H54 (cell line): ENCODE results near the gene DLL3.

ENCODE experiments used
- DNase-seq: peaks from one replicate; pipeline ENCODE4 v3.0.0; 2011; ENCODE audit warnings: low spot score, mixed read lengths; ENCODE audit not compliant: insufficient read length
- FAIRE-seq: peaks from 3 replicates; lab custom pipeline; 2011; peaks lifted over from hg19 to GRCh38; lab: Jason Lieb, UNC
- POLR2A ChIP-seq: IDR thresholded peaks from 2 replicates; pipeline ENCODE4 v1.6.1; 2011; ENCODE audit warnings: low read depth, mild to moderate bottlenecking, low read length

Gene DLL3

GRCh38 chr19:39499932-39500331 is 1.2 kb downstream of the DLL3 start:
- no peak for TF ChIP-seq POLR2A
- FAIRE-seq, result no peak
- no peak for DNase-seq

DNA sequence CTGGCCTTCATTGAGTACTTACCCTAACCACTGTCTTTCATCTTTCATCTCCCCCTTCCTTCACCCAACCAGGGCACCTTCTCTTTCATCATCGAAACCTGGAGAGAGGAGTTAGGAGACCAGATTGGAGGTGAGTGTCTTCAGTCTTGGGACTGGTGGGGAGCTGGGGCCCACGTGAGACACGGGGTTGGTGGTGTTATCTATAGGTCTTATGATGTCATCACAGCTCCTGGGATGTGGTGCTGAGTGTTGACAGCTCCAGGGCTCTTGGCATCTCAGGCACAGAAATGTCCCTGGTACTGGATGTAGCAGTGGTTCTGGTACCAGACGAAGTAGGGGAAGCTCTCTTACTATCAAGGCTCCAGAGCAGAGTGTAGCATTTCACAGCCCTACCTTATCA is 1.8 kb downstream of the DLL3 start:
- TF ChIP-seq POLR2A, result no peak
- FAIRE-seq (no peak), DNase-seq (no peak)

- no peak for FAIRE-seq
- DNase-seq, result no peak
- no peak for TF ChIP-seq POLR2A
These were observed 2.6 kb downstream of the DLL3 start for GRCh38 chr19:39501340-39501739.

DNA sequence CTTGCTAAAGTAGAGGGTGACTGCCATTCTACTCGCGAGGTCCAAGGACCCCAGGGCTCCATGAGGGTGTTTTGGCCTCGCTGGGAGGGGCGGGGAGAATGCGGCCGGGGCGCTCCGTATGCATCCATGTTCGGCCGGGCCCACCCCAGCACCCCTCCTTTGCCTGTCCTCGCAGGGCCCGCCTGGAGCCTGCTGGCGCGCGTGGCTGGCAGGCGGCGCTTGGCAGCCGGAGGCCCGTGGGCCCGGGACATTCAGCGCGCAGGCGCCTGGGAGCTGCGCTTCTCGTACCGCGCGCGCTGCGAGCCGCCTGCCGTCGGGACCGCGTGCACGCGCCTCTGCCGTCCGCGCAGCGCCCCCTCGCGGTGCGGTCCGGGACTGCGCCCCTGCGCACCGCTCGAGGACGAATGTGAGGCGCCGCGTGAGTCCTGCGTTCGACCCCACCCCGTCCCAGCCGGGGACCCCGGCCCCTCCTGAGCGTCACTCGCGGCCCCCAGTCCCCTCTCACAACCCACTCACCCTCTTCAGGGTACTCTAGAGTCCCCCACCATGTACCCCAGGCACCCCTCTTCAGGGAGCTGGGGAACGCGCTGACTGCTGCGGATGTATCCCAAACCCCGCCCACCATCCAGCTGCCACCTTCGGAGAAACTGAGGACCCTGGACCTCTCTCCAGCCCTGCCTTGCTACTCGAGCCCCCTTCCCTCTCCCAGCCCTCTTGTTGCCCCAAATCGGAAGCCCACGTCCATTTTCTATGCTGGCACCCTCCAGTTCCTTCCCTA is 4.1 kb downstream of the DLL3 start:
- TF ChIP-seq POLR2A, result no peak
- DNase-seq (peak; percentile 97), FAIRE-seq (no peak)

GRCh38 chr19:39506598-39506943 is 7.8 kb downstream of the DLL3 start:
- no peak for FAIRE-seq

DNA sequence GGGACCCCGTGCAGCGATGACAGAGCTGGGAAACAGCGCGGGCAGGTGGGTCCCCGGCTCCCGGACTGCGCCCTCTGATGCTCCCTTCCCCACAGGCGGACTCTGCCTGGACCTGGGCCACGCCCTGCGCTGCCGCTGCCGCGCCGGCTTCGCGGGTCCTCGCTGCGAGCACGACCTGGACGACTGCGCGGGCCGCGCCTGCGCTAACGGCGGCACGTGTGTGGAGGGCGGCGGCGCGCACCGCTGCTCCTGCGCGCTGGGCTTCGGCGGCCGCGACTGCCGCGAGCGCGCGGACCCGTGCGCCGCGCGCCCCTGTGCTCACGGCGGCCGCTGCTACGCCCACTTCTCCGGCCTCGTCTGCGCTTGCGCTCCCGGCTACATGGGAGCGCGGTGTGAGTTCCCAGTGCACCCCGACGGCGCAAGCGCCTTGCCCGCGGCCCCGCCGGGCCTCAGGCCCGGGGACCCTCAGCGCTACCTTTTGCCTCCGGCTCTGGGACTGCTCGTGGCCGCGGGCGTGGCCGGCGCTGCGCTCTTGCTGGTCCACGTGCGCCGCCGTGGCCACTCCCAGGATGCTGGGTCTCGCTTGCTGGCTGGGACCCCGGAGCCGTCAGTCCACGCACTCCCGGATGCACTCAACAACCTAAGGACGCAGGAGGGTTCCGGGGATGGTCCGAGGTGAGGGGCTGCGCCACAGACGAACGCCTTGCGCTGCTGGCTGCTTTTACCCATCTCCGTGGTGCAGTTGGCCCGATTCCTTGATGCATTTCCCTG is 8.4 kb downstream of the DLL3 start:
- DNase-seq (no peak), FAIRE-seq (no peak)
- no peak for TF ChIP-seq POLR2A

More at GRCh38 chr19:39506598-39506943, 7.8 kb downstream of the DLL3 start:
- no peak for DNase-seq
- no peak for TF ChIP-seq POLR2A

DNA sequence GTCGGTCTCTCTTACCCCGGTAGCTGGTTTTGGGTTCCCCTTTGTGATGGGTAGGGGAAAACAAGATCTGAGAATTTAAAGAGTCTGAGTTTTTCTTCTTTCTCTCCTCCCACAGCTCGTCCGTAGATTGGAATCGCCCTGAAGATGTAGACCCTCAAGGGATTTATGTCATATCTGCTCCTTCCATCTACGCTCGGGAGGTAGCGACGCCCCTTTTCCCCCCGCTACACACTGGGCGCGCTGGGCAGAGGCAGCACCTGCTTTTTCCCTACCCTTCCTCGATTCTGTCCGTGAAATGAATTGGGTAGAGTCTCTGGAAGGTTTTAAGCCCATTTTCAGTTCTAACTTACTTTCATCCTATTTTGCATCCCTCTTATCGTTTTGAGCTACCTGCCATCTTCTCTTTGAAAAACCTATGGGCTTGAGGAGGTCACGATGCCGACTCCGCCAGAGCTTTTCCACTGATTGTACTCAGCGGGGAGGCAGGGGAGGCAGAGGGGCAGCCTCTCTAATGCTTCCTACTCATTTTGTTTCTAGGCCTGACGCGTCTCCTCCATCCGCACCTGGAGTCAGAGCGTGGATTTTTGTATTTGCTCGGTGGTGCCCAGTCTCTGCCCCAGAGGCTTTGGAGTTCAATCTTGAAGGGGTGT is 9.1 kb downstream of the DLL3 start:
- DNase-seq, result no peak
- FAIRE-seq, result no peak
- TF ChIP-seq POLR2A, result no peak

- no peak for TF ChIP-seq POLR2A
- DNase-seq, result no peak
- no peak for FAIRE-seq
These were observed 9.9 kb downstream of the DLL3 start for GRCh38 chr19:39508629-39509028.

DNA sequence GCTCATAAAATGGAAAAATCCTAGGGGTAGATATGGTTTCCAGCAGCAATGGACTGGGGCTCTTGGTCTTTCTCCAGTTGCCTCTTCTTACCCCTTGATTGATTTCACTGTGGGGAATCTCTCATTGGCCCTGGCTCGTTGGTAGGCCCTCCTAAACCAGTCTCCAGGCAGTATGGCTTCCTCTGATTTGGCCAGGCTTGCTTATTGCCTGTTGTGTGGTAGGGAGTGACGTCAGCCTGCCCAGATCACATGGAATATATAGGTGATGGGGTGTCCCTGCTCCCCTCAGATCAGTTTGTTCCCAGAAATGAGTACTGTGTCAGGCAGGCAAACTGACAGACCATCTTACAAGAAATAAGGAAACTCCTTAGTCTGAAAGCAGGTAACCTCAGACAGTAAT is 10.5 kb downstream of the DLL3 start:
- TF ChIP-seq POLR2A, result no peak
- DNase-seq (peak; percentile 68), FAIRE-seq (no peak)

DNA sequence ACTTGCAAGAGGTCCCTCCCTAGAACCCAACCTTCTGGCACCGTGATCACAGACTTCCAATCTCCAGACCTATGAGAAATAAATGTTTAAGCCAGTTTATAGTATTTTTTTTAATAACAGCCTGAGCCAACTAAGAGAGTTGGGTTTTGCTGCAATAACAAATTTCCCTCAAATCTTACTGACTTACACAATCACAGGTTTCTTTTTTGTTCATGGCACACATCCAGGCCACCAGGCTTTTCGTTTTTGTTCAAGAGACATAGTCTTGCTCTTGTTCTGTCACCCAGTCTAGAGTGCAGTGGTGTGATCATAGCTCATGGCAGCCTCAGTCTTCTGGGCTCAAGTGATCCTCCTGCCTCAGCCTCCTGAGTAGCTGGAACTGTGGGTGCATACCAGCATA is 14.2 kb downstream of the DLL3 start:
- FAIRE-seq (no peak), DNase-seq (no peak)
- no peak for TF ChIP-seq POLR2A

DNA sequence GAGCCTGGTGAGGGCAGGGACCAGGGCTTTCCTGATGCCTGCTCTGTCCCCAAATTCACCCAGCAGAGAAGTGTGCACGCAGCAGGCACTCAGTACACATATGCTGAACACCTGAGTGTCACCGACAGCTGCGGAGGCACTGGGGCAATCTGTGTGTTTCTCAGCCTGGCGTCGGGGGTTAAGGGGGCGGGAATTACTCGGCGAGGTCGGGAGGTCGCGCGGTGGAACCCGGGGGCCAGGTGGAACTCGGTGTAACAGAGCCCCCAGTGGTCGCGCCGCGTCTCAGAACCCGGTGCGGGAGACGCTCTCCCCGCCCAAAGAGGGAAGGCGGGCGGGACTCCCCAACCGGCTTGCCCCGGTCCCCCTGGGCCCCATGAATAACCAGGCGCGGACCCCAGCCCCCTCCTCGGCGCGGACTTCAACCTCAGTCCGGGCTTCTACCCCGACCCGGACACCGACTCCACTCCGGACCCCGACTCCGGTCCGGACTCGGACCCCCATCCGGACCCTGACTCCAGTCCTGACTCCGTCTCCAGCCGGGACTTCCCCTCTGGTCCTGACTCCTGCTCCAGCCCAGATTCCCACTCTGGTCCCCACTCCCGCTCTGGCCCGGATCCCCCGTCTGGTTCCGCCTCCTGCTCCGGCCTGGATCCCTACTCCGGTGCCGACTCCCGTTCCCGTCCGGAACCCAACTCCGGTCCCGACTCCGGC is 16.2 kb downstream of the DLL3 start, which contains the start of gene SELENOV:
Gene SELENOV (plus strand): TSS at position 300 of the 711 bp plus-strand sequence. CDS start 74 bp downstream, at position 374.
- no peak for FAIRE-seq
- TF ChIP-seq POLR2A, result no peak
- DNase-seq, result no peak

DNA sequence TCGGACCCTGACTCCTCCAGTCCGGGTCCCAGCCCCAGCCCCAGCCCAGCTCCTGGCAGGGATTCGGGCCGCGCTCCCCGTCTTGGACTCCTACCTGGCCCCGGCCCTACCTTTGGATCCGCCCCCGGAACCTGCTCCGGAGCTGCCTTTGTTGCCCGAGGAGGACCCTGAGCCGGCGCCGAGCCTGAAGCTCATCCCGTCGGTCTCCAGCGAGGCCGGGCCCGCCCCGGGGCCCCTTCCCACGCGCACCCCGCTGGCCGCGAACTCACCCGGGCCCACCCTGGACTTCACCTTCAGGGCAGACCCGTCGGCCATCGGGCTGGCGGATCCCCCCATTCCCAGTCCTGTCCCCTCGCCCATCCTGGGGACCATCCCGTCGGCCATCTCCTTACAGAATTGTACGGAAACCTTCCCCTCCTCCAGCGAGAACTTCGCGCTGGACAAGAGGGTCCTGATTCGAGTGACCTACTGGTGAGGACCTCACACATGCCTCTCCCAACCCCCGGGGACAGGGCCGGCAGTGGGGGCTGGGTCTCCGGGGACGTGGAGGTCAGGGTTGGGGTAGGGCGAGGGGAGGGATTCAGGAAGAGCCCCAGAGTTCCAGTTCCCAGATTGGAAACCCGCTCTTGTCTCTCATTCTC is 16.9 kb downstream of the DLL3 start:
- TF ChIP-seq POLR2A, result no peak
- FAIRE-seq (no peak), DNase-seq (no peak)

DNA sequence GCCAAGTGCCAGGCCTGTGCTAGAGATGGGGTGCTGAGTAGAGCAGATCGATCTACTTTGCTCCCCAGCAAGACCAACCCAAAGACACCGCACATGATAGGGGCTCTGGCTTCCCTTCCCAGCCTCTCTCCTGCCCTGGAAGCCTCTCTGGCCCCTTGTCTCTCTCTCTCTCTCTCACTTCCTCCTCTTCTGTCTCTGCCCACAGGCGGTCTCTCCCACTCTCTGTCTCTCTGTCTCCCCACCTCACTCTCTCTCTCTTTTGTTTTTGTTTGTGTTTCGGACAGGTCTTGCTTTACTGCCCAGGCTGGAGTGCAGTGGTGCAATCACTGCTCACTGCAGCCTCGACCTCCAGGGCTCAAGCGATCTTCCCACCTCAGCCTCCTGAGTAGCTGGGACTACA is 17.5 kb downstream of the DLL3 start:
- no peak for TF ChIP-seq POLR2A
- DNase-seq (no peak), FAIRE-seq (no peak)
